Effector memory CD4-positive, alpha-beta T cell (primary cell): Measurements from ENCODE around the gene SCGN.

Experiments
- DNase-seq, 3 donors: peaks; one replicate each; pipeline ENCODE4 v3.0.0-alpha.2; 2020
- H3K27ac ChIP-seq: 2 replicates; pipeline ENCODE4 v1.7.0; 2013; ENCODE audit warnings: mild to moderate bottlenecking, low read length, moderate library complexity; ENCODE audit not compliant: insufficient read depth, poor library complexity, severe bottlenecking
- H3K27me3 ChIP-seq: replicated peaks from 2 replicates; pipeline ENCODE4 v1.7.0; 2013; ENCODE audit warnings: mild to moderate bottlenecking, low read length; ENCODE audit not compliant: insufficient read depth, control insufficient read depth, poor library complexity, severe bottlenecking
- H3K36me3 ChIP-seq: 2 replicates; pipeline ENCODE4 v1.7.0; 2013; ENCODE audit warnings: mild to moderate bottlenecking, low read length, moderate library complexity; ENCODE audit not compliant: control insufficient read depth, insufficient read depth
- H3K4me1 ChIP-seq: 2 replicates; pipeline ENCODE4 v1.7.0; 2013; ENCODE audit warnings: low read length, mild to moderate bottlenecking; ENCODE audit not compliant: control insufficient read depth, insufficient read depth, poor library complexity, severe bottlenecking
- H3K4me3 ChIP-seq: 2 replicates; pipeline ENCODE4 v1.7.0; 2013; ENCODE audit warnings: low read length, low read depth, mild to moderate bottlenecking; ENCODE audit not compliant: insufficient read depth, poor library complexity, severe bottlenecking
- H3K9me3 ChIP-seq: 2 replicates; pipeline ENCODE4 v1.7.0; 2013; ENCODE audit warnings: mild to moderate bottlenecking, low read length, moderate library complexity; ENCODE audit not compliant: control insufficient read depth

Gene SCGN

GRCh38 chr6:25619217-25619616 lies 32.8 kb upstream of the SCGN start:
- Histone ChIP-seq H3K27me3 (no peaks in the 10 kb centered on the region), H3K36me3 (no peaks in the 10 kb centered on the region), H3K4me1 (no peaks in the 10 kb centered on the region), H3K4me3 (no peak overlapping the region), H3K27ac (no peak overlapping the region), H3K9me3 (no peaks in the 10 kb centered on the region)
- no peak for DNase-seq

GRCh38 chr6:25620391-25620790 lies 31.6 kb upstream of the SCGN start:
- H3K27me3 ChIP-seq = no peaks in the 10 kb centered on the region
- H3K36me3 ChIP-seq = no peaks in the 10 kb centered on the region
- no peaks in the 10 kb centered on the region for H3K9me3 ChIP-seq
- no peak for DNase-seq
- no peak overlapping the region for H3K4me3 ChIP-seq
- H3K27ac ChIP-seq = no peak overlapping the region
- H3K4me1 ChIP-seq = no peaks in the 10 kb centered on the region

- Histone ChIP-seq H3K27ac (no peak overlapping the region), H3K4me3 (no peak overlapping the region), H3K36me3 (no peaks in the 10 kb centered on the region), H3K4me1 (no peaks in the 10 kb centered on the region), H3K27me3 (no peaks in the 10 kb centered on the region), H3K9me3 (no peaks in the 10 kb centered on the region)
- no peak for DNase-seq
These were observed 28.9 kb upstream of the SCGN start for GRCh38 chr6:25623065-25623464.

- Histone ChIP-seq H3K9me3 (no peaks in the 10 kb centered on the region), H3K27me3 (no peaks in the 10 kb centered on the region), H3K4me3 (no peak overlapping the region), H3K27ac (no peak overlapping the region), H3K4me1 (no peaks in the 10 kb centered on the region), H3K36me3 (no peaks in the 10 kb centered on the region)
- DNase-seq = no peak
These were observed 28.1 kb upstream of the SCGN start for GRCh38 chr6:25623879-25624278.

GRCh38 chr6:25627001-25627400 lies 25.0 kb upstream of the SCGN start:
- Histone ChIP-seq H3K9me3 (no peaks in the 10 kb centered on the region), H3K27me3 (no peaks in the 10 kb centered on the region), H3K4me1 (no peaks in the 10 kb centered on the region), H3K36me3 (no peaks in the 10 kb centered on the region), H3K27ac (no peak overlapping the region), H3K4me3 (no peak overlapping the region)
- no peak for DNase-seq

- Histone ChIP-seq H3K27me3 (no peaks in the 10 kb centered on the region), H3K36me3 (no peaks in the 10 kb centered on the region), H3K9me3 (no peaks in the 10 kb centered on the region), H3K4me3 (no peak overlapping the region), H3K27ac (no peak overlapping the region), H3K4me1 (no peaks in the 10 kb centered on the region)
- DNase-seq = no peak
These were observed 23.4 kb upstream of the SCGN start for GRCh38 chr6:25628471-25629197.

GRCh38 chr6:25629198-25629576 lies 22.8 kb upstream of the SCGN start:
- DNase-seq = no peak
- Histone ChIP-seq H3K27ac (no peak overlapping the region), H3K36me3 (no peaks in the 10 kb centered on the region), H3K27me3 (no peaks in the 10 kb centered on the region), H3K4me3 (no peak overlapping the region), H3K9me3 (no peaks in the 10 kb centered on the region), H3K4me1 (no peaks in the 10 kb centered on the region)

- Histone ChIP-seq H3K4me3 (no peak overlapping the region), H3K36me3 (no peaks in the 10 kb centered on the region), H3K27me3 (no peaks in the 10 kb centered on the region), H3K27ac (no peak overlapping the region), H3K9me3 (no peaks in the 10 kb centered on the region), H3K4me1 (no peaks in the 10 kb centered on the region)
- no peak for DNase-seq
These were observed 21.3 kb upstream of the SCGN start for GRCh38 chr6:25630508-25631278.

- Histone ChIP-seq H3K9me3 (no peaks in the 10 kb centered on the region), H3K4me3 (no peak overlapping the region), H3K27ac (no peak overlapping the region), H3K27me3 (peaks cover 2% of the 10 kb centered on the region), H3K36me3 (no peaks in the 10 kb centered on the region), H3K4me1 (no peaks in the 10 kb centered on the region)
- DNase-seq = no peak
These were observed 16.1 kb upstream of the SCGN start for GRCh38 chr6:25635886-25636317.

- no peaks in the 10 kb centered on the region for H3K4me1 ChIP-seq
- H3K4me3 ChIP-seq = no peak overlapping the region
- no peaks in the 10 kb centered on the region for H3K36me3 ChIP-seq
- H3K27ac ChIP-seq = no peak overlapping the region
- H3K27me3 ChIP-seq = peaks cover 3% of the 10 kb centered on the region
- no peak for DNase-seq
- H3K9me3 ChIP-seq = no peaks in the 10 kb centered on the region
These were observed 14.8 kb upstream of the SCGN start for GRCh38 chr6:25637211-25637610.
